GM18868 (cell line): ENCODE results near the gene NAGPA.
"Not testable (repeated sequence)": the region's sequence is repeated elsewhere in the genome, so short reads cannot be mapped to it uniquely, and the experiment has no call there.

ENCODE experiments used
- ATAC-seq: cut with Tn5 transposase; IDR thresholded peaks from one replicate; pipeline ENCODE4 v1.9.1; 2021; ENCODE audit warnings: mild to moderate bottlenecking, moderate library complexity; ENCODE audit not compliant: unreplicated experiment

The NAGPA gene, protein sequence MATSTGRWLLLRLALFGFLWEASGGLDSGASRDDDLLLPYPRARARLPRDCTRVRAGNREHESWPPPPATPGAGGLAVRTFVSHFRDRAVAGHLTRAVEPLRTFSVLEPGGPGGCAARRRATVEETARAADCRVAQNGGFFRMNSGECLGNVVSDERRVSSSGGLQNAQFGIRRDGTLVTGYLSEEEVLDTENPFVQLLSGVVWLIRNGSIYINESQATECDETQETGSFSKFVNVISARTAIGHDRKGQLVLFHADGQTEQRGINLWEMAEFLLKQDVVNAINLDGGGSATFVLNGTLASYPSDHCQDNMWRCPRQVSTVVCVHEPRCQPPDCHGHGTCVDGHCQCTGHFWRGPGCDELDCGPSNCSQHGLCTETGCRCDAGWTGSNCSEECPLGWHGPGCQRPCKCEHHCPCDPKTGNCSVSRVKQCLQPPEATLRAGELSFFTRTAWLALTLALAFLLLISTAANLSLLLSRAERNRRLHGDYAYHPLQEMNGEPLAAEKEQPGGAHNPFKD

GRCh38 chr16:5033256-5034166 lies at the start of gene NAGPA:
Gene NAGPA (minus strand): TSS chr16:5033935. CDS start chr16:5033914, 21 bp downstream.
- ATAC-seq: peak; percentile 95

GRCh38 chr16:5080996-5081395 lies 47.3 kb upstream of the NAGPA start:
- ATAC-seq: not testable (repeated sequence)

DNA sequence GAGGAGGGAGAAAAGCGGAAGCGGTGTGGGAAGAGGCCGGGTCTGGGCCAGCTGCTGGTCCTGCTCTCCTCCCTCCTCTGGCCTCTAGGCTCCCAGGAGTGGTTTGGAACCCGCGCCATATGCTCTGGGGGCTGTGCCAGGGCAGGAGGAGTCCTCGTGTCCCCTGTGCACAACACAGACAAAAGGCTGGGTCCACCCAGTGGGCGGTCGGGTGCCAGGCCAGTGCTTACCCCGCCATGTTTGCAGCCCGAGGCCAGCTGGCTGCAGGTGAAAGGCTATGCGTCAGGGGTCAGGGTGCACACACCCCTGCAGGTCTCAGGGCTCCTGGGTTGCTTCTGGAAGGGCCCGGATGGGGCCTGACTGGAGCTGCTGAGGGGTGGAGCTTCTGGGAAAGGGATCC lies 46.7 kb upstream of the NAGPA start:
- not testable (repeated sequence) for ATAC-seq

DNA sequence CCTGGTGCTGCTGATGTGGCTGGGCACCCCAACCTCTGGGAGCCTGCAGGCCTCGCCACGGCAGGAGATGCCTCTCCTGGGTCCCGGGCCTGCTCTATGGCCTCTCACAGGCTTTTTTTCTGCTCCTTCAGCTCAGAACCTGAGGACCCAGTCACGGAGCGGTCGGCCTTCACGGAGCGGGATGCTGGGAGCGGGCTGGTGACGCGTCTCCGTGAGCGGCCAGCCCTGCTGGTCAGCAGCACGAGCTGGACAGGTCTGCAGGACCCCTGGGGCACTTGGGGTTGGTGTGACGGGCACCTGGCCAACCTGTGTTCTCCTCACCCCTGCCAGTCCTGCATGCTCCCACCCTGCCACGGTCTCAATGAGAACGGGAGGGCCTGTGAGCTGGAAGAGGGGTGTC lies 44.9 kb upstream of the NAGPA start:
- no peak for ATAC-seq

DNA sequence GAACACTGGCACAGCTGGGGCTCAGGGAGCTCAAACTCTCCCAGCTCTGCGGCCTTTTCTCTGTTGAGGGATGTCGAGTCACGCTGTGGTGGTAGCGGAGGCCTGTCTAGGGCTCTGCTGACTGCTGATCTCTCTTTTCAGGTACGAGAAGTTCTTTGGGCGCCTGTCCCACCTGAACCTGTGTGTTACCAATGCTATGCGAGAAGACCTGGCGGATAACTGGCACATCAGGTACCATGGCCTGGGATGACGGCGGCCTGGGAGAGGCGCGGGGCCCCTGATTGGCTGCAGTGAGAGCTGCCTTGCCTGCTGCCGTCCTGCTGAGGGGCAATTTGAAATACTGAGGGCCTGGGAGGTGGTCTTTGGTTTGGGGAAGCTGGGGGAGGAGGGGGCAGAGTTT lies 43.6 kb upstream of the NAGPA start:
- no peak for ATAC-seq

DNA sequence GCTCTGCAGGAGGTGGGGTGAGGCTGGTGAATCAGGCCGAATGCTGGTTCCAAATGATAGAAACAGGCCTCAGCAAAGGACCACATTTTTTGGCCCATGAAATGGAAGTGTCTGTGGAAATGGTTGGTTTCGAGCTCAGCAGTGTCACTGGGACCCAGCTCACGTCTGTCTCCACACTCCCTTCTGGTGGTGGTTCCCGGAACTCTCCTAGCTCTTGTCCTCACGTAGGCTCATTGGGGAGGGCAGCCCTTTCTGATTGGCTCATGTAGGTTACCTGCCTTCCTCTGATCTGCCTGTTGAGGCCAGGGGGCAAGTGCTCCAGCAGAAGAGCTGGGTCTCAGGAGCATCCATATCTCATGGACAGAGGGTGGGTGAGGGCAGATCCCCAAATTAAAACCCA lies 41.9 kb upstream of the NAGPA start:
- ATAC-seq: no peak

GRCh38 chr16:5073771-5074170 lies 40.0 kb upstream of the NAGPA start:
- not testable (repeated sequence) for ATAC-seq

DNA sequence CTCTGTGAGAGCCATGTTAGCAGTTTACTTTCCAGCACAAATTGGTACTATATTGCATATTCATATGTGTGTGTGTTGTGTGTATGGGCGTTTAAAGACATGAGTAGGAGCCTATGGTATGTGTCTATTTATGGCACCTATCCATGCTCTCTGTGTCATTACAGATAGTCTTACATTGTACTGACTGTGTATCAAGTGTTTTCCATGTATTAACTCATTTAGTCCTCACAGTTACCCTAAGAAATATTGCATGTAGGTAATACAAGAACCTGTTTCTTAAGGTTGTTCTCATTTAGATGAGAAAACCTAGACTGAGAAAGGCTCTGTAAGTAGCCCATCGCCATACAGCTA lies 39.5 kb upstream of the NAGPA start:
- ATAC-seq: no peak

- ATAC-seq: no peak
Measured at GRCh38 chr16:5072334-5073278, 38.9 kb upstream of the NAGPA start.

DNA sequence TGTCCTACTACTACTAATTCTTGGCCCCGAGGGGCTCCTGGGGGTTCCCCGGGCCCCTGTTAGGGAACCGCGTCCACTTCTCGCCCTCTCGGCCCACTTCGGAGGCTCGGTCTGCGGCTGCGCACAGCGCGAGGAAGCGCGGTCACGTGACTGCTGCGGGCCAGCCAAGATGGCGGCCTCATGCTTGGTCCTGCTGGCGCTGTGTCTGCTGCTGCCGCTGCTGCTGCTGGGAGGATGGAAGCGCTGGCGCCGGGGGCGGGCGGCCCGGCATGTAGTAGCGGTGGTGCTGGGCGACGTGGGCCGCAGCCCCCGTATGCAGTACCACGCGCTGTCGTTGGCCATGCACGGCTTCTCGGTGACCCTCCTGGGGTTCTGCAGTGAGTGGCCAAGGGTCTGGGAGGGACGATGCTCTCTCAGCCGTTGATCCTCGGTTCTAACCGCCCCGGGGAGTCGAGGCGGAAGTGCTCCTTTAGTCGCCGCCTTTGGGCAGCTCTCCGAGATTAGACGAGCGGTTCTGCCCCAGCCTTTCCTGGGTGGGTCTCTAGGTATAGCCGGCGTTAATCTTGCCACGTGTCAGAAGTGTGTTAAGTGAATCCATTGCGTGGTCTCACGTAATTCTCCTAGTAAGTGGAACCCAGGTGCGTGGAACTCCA lies 38.1 kb upstream of the NAGPA start, which contains the start of gene ALG1:
TSS of gene ALG1 (plus strand) at position 163 of the 653 bp plus-strand sequence. CDS start at position 170, 7 bp downstream.
- ATAC-seq: peak; percentile 86

DNA sequence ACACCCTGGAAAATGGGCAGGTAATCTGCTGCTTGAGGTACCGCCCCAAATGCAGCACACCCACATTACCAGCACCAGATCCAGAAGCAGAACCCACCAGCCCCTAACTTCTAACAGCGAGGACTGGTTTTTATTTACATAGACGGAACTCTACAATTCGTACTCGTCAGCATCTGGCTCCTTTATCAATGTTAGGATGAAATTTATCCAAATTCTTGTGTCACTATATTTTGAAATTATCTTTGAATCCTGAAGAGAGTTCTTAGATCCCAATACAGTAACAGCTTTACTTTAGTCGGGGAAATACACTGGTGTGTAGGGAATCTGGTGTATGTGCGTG lies 37.6 kb upstream of the NAGPA start:
- no peak for ATAC-seq

DNA sequence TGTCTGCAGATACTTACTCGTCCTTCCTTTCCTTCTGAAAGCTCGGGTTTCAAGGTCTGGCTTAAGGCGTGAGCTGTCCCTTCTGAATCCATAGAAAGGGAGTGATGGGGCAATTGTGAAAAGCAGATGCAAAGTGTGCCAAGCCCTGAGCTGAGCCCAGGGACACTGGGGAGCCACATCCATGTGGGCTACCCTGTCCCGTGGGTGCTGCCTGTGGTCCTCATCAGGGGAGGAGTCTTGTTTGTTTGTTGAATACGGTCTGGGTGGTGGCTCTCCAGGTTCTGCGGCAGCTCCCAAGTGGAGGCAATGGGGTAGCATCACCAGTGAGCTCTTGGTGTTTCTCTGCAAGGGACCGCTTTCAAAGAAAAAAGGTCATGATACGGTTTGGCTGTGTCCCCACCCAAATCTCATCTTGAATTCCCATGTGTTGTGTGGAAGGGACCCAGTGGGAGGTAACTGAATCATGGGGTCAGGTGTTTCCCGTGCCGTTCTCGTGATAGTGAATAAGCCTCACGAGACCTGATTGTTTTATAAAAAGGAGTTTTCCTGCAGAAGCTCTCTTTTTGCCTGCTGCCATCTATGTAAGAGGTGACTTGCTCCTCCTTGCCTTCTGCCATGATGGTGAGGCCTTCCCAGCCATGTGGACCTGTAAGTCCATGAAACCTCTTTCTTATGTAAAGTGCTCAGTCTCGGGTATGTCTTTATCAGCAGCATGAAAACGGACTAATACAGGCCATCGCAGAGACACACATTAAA lies 36.9 kb upstream of the NAGPA start:
- no peak for ATAC-seq

GRCh38 chr16:5069854-5070253 lies 36.1 kb upstream of the NAGPA start:
- no peak for ATAC-seq

DNA sequence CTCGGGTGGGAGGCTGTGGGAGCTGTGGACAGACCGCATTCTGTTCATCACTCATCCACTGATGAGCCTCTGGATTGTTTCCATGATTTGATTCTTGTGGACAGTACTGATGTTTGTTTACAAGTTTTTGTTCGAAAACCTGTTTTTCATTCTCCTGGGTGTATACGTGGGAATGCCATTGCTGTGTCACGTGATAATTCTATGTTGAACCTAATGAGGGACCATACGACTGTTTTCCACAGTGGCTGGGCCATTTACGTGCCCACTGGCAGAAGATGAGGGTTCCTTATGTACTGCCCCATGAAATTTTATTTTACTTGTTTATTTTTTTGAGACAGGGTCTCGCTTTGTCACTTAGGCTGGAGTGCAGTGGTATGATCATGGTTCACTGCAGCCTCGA lies 35.3 kb upstream of the NAGPA start:
- no peak for ATAC-seq

DNA sequence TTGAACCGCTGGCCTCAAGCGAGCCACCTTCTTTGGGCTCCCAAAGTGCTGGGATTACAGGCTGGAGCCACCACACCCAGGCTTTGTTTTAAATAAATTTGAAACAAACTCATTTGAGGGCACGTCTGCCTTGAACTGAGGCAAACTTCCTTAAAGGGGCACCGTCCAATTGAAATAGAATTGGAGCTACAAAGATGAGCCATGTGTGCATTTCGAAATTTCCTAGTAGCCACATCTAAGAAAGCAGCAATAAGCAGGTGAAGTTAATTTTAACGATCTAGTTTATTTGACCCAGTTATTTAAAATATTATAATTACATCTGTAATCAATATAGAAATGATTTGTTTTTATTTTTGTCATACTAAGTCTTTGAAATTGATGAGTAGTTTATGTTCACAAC lies 32.8 kb upstream of the NAGPA start:
- no peak for ATAC-seq

DNA sequence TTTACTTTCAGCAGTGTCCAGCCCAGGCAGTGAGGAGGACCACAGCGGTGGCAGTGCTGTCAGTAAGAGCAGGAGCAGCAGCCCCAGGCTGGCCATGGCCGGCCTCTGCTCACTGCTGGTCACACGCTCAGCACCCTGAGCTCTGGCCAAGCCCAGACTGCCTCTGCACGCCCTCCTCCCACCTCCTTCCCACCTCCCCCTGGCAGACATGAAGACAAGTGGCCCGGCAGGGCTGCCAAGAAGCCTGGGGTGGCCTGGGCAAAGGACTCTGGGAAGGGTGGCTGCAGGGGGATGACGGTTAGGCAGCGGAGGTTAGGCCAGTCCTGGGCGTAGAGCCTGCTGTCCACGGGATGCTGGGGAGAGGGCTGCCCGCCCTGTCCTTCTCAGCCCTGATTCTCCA lies 32.1 kb upstream of the NAGPA start, which contains the start of gene C16orf89:
TSS of gene C16orf89 (minus strand) at position 144 of the 400 bp plus-strand sequence. CDS start at position 96, 48 bp downstream.
- no peak for ATAC-seq

DNA sequence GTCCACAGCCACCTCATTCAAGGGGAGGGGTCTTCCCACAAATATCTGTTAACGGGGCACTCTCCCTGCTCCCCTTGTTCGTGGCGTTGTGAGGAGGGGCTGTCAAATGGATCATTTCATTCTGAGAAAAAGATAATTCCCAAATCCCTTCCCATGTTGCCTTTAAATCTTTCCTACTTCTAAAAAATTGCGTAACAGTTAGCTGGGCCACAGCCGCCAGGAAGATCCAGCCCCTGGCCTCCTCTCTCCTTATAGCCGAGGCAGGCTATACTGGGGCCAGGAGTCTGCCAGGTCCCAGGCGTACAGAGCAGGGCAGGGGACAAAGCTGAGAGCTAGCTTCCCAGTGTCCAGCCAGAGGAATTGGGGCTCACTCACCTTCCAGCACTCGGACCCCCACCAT lies 31.6 kb upstream of the NAGPA start:
- no peak for ATAC-seq

DNA sequence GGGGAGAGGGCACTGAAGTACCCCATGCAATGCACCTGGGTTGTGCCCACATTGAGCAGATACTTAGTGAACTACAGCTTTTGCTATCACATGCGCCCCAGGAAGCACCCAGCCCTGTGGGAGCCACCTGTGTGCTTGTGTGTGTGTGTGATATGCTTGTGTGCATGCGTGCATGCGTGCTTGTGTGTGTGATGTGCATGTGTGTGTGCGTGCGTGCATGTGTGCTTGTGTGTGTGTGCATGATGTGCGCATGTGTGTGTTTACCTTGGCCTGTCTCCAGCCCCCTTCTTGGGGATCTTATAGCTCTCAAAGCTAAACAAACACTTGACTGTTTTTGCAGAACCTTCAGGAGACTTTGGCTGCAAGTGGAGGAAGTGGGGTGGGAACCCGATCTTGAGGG lies 31.2 kb upstream of the NAGPA start:
- ATAC-seq: no peak
